Measurements from ENCODE around the gene PLK2. TPM values are rescaled to one million over a fixed set of nuclear protein-coding genes. Genes with fewer than 3 reads are reported as not detected.
A peak's percentile ranks its signal among the peaks of the same experiment; 100 is the strongest.

Gene PLK2
- total RNA-seq, 4 donors from 2014 or later = 27.2 to 126 (median 90.9) TPM

DNA sequence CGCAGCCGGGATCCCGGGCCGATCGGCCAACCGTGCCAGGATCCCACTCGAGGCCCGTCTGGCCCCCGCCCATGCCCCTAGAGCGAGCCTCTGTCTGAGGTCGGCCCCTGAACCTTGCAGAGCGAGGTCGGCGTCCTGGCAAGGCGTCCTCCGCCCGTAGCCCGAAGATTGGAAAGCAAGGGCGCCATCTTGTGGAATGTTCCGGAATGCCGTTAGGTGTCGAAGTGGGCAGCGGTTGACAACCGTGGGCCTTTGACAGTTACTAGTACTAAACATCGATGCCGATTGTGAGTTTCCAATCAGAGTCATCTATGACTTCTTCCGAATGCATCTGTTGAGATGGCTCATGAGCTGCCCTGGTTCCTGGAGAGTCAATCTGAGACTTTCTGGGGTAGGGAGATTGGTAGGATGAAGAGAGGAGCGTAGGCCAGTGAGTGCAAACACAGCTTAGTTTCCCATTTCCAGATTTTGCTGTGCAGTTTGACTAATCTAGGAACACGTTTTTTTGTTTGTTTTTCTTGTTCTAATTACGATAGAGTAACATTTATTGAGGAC, 923 bp upstream of the PLK2 start:
- DNase-seq (ENCODE audit: low spot score) (peak; percentile 98), ATAC-seq (ENCODE audit: low FRiP score) (peak; percentile 74)
- peak in 1 of 3 donors; percentile 25 for TF ChIP-seq CTCF (IDR thresholded peaks at IDR 0.05)

GRCh38 chr5:58459146-58460001, 512 bp downstream of the PLK2 start:
- DNase-seq (ENCODE audit: low spot score) = no peak
- TF ChIP-seq CTCF (IDR thresholded peaks at IDR 0.05) = no peak
- peak; percentile 2 for ATAC-seq (ENCODE audit: low FRiP score)

DNA sequence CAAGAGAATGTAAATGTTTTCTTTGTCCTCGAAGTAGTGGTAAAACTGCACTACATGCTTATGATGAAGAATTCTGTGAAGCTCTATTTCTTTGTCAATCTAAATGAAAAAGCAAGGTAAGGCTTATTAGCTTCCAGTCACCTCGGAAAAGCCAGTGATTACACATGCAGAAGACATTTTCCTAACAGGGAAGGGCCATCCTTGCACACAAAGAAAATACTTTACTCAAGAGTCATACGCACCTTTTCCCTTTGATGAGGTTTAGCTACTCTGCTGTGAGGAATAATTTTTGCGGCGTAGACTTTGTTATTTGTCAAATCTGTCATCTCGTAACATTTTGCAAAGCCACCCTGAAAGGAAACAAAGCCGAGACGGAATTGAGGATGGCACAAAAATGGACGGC, 1.1 kb downstream of the PLK2 start:
- TF ChIP-seq CTCF (IDR thresholded peaks at IDR 0.05) = no peak
- ATAC-seq (ENCODE audit: low FRiP score) = no peak
- DNase-seq (ENCODE audit: low spot score) = no peak

- DNase-seq (ENCODE audit: low spot score) (no peak), ATAC-seq (ENCODE audit: low FRiP score) (no peak)
- no peak for TF ChIP-seq CTCF (IDR thresholded peaks at IDR 0.05)
These were observed 1.6 kb downstream of the PLK2 start for GRCh38 chr5:58458141-58458742.

- no peak for TF ChIP-seq CTCF (IDR thresholded peaks at IDR 0.05)
- DNase-seq (ENCODE audit: low spot score) (no peak), ATAC-seq (ENCODE audit: low FRiP score) (no peak)
These were observed 2.8 kb downstream of the PLK2 start for GRCh38 chr5:58457050-58457449.

DNA sequence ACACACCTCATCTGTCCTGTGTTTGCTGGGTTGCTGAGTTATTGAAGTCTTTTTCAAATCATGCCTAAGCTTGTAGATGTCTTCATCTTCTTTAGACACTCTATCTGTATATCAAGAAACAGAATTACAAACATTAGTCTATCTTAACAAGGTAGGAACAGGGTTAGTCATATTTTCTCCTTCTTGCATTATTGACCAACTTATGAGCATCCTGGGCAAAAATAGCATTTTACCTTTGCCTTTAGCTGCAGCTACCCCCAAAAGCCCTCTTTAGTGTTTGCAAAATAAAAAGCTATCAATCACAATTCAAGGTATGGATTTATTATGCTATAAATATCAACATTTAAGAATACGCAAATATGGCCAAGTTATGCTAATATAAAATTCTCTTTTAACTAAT, 3.4 kb downstream of the PLK2 start:
- ATAC-seq (ENCODE audit: low FRiP score) = peak; percentile 15
- no peak for DNase-seq (ENCODE audit: low spot score)
- TF ChIP-seq CTCF (IDR thresholded peaks at IDR 0.05) = no peak

Data from omental fat pad (tissue), 4 donors.